GM23338 (cell line): Measurements from ENCODE around the gene NRROS. TPM values are rescaled to one million over a fixed set of nuclear protein-coding genes. Genes with fewer than 3 reads are reported as not detected.

ENCODE experiments used
- ATAC-seq: fragments of 200-7000 bp; cut with Tn5 transposase; 3 replicates; pipeline ENCODE4 v1.9.1; 2020
- DNase-seq: peaks from one replicate; pipeline ENCODE4 v3.0.0-alpha.2; 2015; ENCODE audit warnings: low spot score
- H2AFZ ChIP-seq: fragments of 200-600 bp; sonication (generic); 2 replicates; pipeline ENCODE4 v1.8.0; 2016; ENCODE audit warnings: antibody characterized with exemption, mild to moderate bottlenecking, moderate library complexity
- H3F3A ChIP-seq: fragments of 200-600 bp; sonication (generic); replicated peaks from 2 replicates; pipeline ENCODE4 v1.8.0; 2017; ENCODE audit warnings: antibody characterized with exemption, mixed run types, low read depth
- H3K27ac ChIP-seq: fragments of 200-600 bp; sonication (generic); 2 replicates; pipeline ENCODE4 v1.6.1; 2016; ENCODE audit warnings: low read depth
- H3K27me3 ChIP-seq: fragments of 200-600 bp; sonication (generic); 2 replicates; pipeline ENCODE4 v1.8.0; 2016; ENCODE audit warnings: mild to moderate bottlenecking, mixed run types, moderate library complexity; ENCODE audit not compliant: insufficient read depth
- H3K36me3 ChIP-seq: fragments of 200-600 bp; sonication (generic); 2 replicates; pipeline ENCODE4 v1.8.0; 2016; ENCODE audit warnings: mild to moderate bottlenecking; ENCODE audit not compliant: insufficient read depth
- H3K4me1 ChIP-seq: fragments of 200-600 bp; sonication (generic); 2 replicates; pipeline ENCODE4 v1.8.0; 2016; ENCODE audit warnings: mild to moderate bottlenecking, moderate library complexity; ENCODE audit not compliant: insufficient read depth
- H3K4me2 ChIP-seq: fragments of 200-600 bp; sonication (generic); 2 replicates; pipeline ENCODE4 v1.7.1; 2017; ENCODE audit warnings: mixed run types
- H3K4me3 ChIP-seq: fragments of 200-600 bp; sonication (generic); 2 replicates; pipeline ENCODE4 v1.6.1; 2016; ENCODE audit warnings: mixed run types
- H3K79me2 ChIP-seq: fragments of 200-600 bp; sonication (generic); replicated peaks from 2 replicates; pipeline ENCODE4 v1.8.0; 2017; ENCODE audit warnings: mild to moderate bottlenecking; ENCODE audit not compliant: insufficient read depth
- H3K9me2 ChIP-seq: fragments of 200-600 bp; sonication (generic); 2 replicates; pipeline ENCODE4 v1.8.0; 2017; ENCODE audit not compliant: insufficient read depth
- H4K20me1 ChIP-seq: fragments of 200-600 bp; sonication (generic); replicated peaks from 2 replicates; pipeline ENCODE4 v1.8.0; 2017; ENCODE audit warnings: mild to moderate bottlenecking; ENCODE audit not compliant: insufficient read depth
- H3K27ac Mint-ChIP-seq: 2 replicates; pipeline ENCODE4 v1.8.0; 2020; ENCODE audit warnings: inconsistent platforms, mild to moderate bottlenecking, moderate library complexity, mixed read lengths
- H3K27me3 Mint-ChIP-seq: 3 replicates; pipeline ENCODE4 v1.8.0; 2022; ENCODE audit warnings: low read depth, mild to moderate bottlenecking, moderate library complexity, mixed read lengths, inconsistent platforms; ENCODE audit not compliant: insufficient read depth, poor library complexity
- H3K36me3 Mint-ChIP-seq: 3 replicates; pipeline ENCODE4 v1.8.0; 2021; ENCODE audit warnings: low read depth, mild to moderate bottlenecking, inconsistent platforms, moderate library complexity, mixed read lengths
- H3K4me1 Mint-ChIP-seq: 3 replicates; pipeline ENCODE4 v1.8.0; 2020; ENCODE audit warnings: mild to moderate bottlenecking, inconsistent platforms, mixed read lengths
- H3K4me3 Mint-ChIP-seq: 3 replicates; pipeline ENCODE4 v1.8.0; 2021; ENCODE audit warnings: moderate library complexity, mild to moderate bottlenecking, inconsistent platforms, mixed read lengths
- H3K9me3 Mint-ChIP-seq: 3 replicates; pipeline ENCODE4 v1.8.0; 2020; ENCODE audit warnings: moderate library complexity, mild to moderate bottlenecking, inconsistent platforms, mixed read lengths
- CTCF ChIP-seq, 2 experiments: fragments of 200-600 bp in 1 of 2; sonication (generic) in 1 of 2; conservative IDR thresholded peaks; 2 replicates each; pipeline versions ENCODE4 v1.5.1 to v1.6.1; 2016 to 2017; ENCODE audit warnings: antibody characterized with exemption in 2 of 2, low read depth in 2 of 2, mild to moderate bottlenecking in 2 of 2, moderate library complexity in 1 of 2
- ZNF462 ChIP-seq: fragments of 250-450 bp; sonication (Bioruptor Pico); IDR thresholded peaks from 2 replicates; pipeline ENCODE4 v1.5.0; 2020; ENCODE audit warnings: mild to moderate bottlenecking, moderate library complexity
- polyA plus RNA-seq: library from polyadenylated mRNA; unstranded; fragments of >200 nt; fragmentation: Nextera tagmentation; extraction: Ambion mirVana; gene quantifications from 2 replicates; pipeline ENCODE4 v1.2.1, GENCODE V29; 2016
- total RNA-seq: library from RNA; depleted of rRNA; stranded (reverse); fragments of >200 nt; shearing (Covaris generic); gene quantifications from 2 replicates; pipeline ENCODE4 v1.2.3, GENCODE V29; 2014

Gene NRROS
- total and polyA plus RNA-seq, 2 experiments from 2014 or later: 2.3 to 8.5 TPM

- peak in 1 of 2 experiments; percentile 32; a peak in 2 of 4 replicates for TF ChIP-seq CTCF (conservative IDR thresholded peaks at IDR 0.05; ENCODE audit: low read depth in 2 of 2)
- TF ChIP-seq ZNF462 (CRISPR knock-in tag): no peak
- peaks cover 31% of the 10 kb centered on the region for H3K4me1 Mint-ChIP-seq
- no peaks in the 10 kb centered on the region for H3K79me2 ChIP-seq
- H3K4me1 ChIP-seq: peaks cover 27% of the 10 kb centered on the region
- no peak overlapping the region for H3K4me2 ChIP-seq
- no peak overlapping the region for H3K4me3 Mint-ChIP-seq
- H3K36me3 Mint-ChIP-seq: peaks cover 8% of the 10 kb centered on the region
- H3K27ac Mint-ChIP-seq: no peak overlapping the region
- ATAC-seq: no peak
- H3K9me3 Mint-ChIP-seq: no peaks in the 10 kb centered on the region
- peaks cover 5% of the 10 kb centered on the region; the same call in 1 of the 2 replicates for H3F3A ChIP-seq
- peaks cover 6% of the 10 kb centered on the region for H3K27me3 Mint-ChIP-seq
- no peak overlapping the region for H3K27ac ChIP-seq
- H3K9me2 ChIP-seq: no peaks in the 10 kb centered on the region
- H3K4me3 ChIP-seq: no peak overlapping the region
- H3K36me3 ChIP-seq: no peaks in the 10 kb centered on the region
- H2AFZ ChIP-seq: no peak overlapping the region
- H4K20me1 ChIP-seq: no peaks in the 10 kb centered on the region
- no peak for DNase-seq
- H3K27me3 ChIP-seq: no peaks in the 10 kb centered on the region
Observed at GRCh38 chr3:196651819-196652218, 12.3 kb downstream of the NRROS start.
